ENCODE data around the gene ZNF500. TPM values are rescaled to one million over a fixed set of nuclear protein-coding genes. Genes with fewer than 3 reads are reported as not detected.

The ZNF500 gene
- total RNA-seq, 4 donors from 2014 or later: 8.9 to 18.6 (median 10.9) TPM

- DNase-seq (ENCODE audit: low spot score) (no peak), ATAC-seq (ENCODE audit: low FRiP score) (no peak)
- no peak for TF ChIP-seq CTCF (IDR thresholded peaks at IDR 0.05)
Measured at GRCh38 chr16:4749700-4750257, 17.2 kb downstream of the ZNF500 start.

- no peak for ATAC-seq (ENCODE audit: low FRiP score)
- no peak for TF ChIP-seq CTCF (IDR thresholded peaks at IDR 0.05)
Measured at GRCh38 chr16:4748682-4749411, 18.1 kb downstream of the ZNF500 start.

GRCh38 chr16:4747906-4748681, 18.9 kb downstream of the ZNF500 start:
- DNase-seq (ENCODE audit: low spot score) (no peak), ATAC-seq (ENCODE audit: low FRiP score) (no peak)
- TF ChIP-seq CTCF (IDR thresholded peaks at IDR 0.05): no peak

More at GRCh38 chr16:4748682-4749411, 18.1 kb downstream of the ZNF500 start:
- DNase-seq (ENCODE audit: low spot score): no peak

GRCh38 chr16:4746991-4747574, 19.9 kb downstream of the ZNF500 start:
- TF ChIP-seq CTCF (IDR thresholded peaks at IDR 0.05): no peak
- ATAC-seq (ENCODE audit: low FRiP score): no peak
- no peak for DNase-seq (ENCODE audit: low spot score)

- ATAC-seq (ENCODE audit: low FRiP score) (no peak), DNase-seq (ENCODE audit: low spot score) (no peak)
- no peak for TF ChIP-seq CTCF (IDR thresholded peaks at IDR 0.05)
Measured at GRCh38 chr16:4746215-4746614, 20.7 kb downstream of the ZNF500 start.

- no peak for DNase-seq (ENCODE audit: low spot score)
- ATAC-seq (ENCODE audit: low FRiP score): no peak
- no peak for TF ChIP-seq CTCF (IDR thresholded peaks at IDR 0.05)
Measured at GRCh38 chr16:4745274-4745569, 21.7 kb downstream of the ZNF500 start.
